Germinal center (tissue), 1 donor: Measurements from ENCODE around the gene SLC25A21.
A peak's percentile ranks its signal among the peaks of the same experiment; 100 is the strongest.
"Not testable (repeated sequence)": the region's sequence is repeated elsewhere in the genome, so short reads cannot be mapped to it uniquely, and the experiment has no call there.

ENCODE experiments used
- DNase-seq: peaks from one replicate; pipeline ENCODE4 v3.0.0; 2012; ENCODE audit warnings: mixed read lengths, low spot score

Gene SLC25A21

DNA sequence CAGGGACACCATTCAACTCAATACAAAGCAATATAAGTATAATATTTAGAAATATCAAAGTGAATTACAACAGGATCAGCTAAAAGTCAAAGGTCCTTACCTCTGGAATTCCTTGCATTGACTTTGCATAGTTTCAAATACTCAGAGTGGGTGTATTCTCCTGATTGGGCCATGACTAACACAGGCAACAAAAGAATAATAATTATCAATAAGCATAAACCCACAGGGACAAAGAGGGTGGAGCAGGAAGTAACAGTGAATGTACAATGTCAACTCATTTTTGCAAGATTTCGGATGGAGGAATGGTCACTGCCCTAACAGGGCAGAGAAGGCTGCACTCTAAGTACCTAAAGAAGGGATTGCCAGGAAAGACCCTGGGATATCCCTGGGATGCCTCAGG is 303.3 kb downstream of the SLC25A21 start:
- DNase-seq = no peak

- peak; percentile 9 for DNase-seq
Measured at GRCh38 chr14:36866867-36867266, 305.5 kb downstream of the SLC25A21 start.

- no peak for DNase-seq
Measured at GRCh38 chr14:36863271-36863670, 309.1 kb downstream of the SLC25A21 start.

GRCh38 chr14:36862237-36862636 is 310.2 kb downstream of the SLC25A21 start:
- not testable (repeated sequence) for DNase-seq

GRCh38 chr14:36860831-36861230 is 311.6 kb downstream of the SLC25A21 start:
- DNase-seq = no peak

DNA sequence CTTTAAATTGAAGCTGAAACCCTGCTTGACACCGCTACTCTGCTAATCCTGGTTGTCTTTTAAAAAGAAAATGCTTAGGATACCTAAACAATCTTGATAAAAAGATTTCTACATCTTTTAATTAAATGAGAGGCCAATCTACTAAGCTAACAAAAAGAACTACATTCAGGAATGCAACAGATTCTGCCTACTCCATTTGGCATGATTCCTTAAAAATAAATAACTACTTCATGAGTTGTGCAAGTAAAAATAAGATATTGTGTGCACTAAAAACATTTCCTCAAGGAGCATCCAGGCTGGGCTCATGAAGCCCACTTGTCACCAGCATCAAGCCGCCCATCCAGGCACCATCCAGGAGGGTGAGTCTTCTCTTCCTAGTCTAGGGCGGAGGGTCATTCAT is 313.3 kb downstream of the SLC25A21 start:
- DNase-seq = no peak

DNA sequence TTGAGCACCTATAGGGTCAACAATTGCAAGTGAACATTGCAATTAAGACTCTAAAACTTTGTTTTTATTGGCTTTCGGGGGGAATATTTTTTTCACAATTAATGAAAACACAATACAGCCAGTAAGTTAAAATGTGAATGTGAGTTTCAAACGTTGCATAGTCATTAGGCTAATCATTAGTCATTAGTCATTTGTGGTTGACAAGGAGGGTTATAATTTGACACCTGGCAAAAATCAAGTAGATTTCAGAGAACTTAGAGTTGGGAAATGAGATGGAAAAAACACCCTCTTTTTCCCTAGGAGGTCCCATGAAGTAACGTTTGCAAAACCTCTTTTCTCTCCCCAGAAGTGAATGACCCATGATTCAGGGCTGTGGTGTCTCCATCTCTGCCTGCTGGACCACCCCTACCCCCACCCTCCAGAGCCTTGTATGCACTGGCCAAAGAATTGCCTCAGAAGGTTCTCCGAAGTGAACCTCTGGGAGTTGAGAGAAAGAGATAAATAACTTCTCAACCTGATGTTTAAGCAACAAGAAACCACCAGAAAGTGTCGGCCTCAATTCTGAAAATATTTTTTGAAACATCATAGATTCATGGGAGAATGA is 314.5 kb downstream of the SLC25A21 start:
- no peak for DNase-seq

DNA sequence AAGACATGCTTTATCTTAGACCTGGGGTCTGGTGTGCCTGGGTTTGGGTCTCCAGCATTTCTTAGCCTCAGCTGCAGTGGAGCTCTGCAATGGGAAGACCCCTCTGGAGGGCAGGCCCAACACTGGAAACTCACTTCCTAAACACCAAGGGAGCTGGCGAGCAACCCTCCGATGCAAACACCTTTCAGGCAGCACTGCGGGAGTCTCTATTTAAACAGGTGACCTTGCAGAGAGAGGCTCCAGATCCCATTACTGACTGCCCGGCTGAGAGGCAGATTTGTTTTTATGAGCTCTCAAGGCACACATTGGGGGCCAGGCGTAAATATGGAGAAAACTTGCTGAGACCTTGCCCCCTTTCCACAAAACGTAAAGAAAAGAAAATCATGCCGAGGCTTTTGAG is 315.3 kb downstream of the SLC25A21 start:
- DNase-seq = no peak

GRCh38 chr14:36856095-36856878 is 316.1 kb downstream of the SLC25A21 start:
- no peak for DNase-seq

DNA sequence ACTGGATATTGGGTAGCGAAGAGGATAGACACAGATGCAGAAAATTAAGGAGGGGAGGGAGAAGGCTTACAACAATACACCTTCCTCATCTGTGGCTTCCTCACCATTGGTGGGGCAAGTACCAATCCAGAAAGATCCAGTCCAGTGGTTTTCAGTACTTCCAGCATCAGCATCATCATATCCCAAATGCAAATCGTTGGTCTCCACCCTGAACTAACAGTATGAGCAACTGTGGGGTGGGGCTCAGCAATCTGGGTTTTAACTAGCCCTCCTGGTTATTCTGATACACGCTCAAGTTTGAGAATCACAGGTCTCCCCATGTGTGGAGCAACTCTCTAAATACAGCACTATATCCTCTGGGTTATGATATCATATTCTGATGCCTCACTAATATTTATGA is 317.0 kb downstream of the SLC25A21 start:
- DNase-seq = no peak

GRCh38 chr14:36852981-36853691 is 319.3 kb downstream of the SLC25A21 start:
- no peak for DNase-seq

DNA sequence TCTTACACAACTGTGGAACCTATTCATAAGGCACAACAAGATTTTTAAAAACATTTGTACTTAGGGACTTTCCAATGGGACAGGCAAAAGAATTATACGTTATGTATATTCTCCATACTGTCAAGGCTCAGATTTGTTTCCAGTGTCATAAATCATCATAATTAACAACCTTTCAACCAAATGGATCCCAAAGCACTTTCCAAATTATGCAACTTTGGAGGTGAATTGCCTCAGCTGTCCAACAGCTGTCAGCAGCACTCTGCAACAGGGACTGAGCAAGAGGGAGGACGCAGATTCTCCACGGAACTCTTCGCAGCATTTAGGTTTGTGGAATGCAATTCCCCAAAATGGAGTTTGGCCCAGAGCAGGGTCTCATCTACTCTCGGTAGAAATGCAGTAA is 324.2 kb downstream of the SLC25A21 start:
- no peak for DNase-seq

- DNase-seq = no peak
Measured at GRCh38 chr14:36847366-36847765, 325.0 kb downstream of the SLC25A21 start.

GRCh38 chr14:36845356-36846012 is 326.9 kb downstream of the SLC25A21 start:
- DNase-seq = no peak

DNA sequence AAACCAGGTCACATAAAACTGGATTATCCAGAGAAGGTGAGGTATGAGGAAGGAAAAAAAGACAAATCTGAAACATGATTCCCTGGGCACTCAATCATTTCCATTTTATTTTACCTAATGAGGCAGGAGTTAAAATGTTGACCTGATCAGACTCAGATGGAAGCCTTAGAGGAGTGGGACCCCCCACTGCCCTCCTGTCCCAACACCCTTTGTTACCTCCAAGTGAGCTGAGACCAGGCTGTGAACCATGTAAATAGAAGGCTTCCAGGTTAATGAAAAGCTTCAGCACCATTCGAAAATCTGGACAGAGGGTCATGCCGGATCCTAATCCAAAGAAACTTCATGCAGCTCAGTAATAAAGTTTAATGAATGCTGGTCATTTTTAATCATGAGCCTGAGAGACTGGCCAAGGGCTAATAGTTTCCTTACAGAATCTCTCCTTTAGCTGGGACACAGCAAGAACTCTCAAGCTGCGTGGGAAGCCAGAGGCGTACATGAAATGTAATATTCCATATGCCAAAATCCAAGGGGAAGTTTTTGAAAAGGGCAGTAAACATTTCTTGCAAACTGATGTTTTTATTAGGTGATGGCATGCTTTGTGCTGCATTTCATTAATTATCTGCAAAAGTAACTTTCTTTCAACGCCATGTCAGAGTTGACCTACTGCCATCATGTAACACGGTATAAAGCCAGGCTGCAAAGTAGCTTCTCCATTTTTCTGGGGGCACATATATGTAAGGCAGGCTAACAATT is 327.8 kb downstream of the SLC25A21 start:
- no peak for DNase-seq

DNA sequence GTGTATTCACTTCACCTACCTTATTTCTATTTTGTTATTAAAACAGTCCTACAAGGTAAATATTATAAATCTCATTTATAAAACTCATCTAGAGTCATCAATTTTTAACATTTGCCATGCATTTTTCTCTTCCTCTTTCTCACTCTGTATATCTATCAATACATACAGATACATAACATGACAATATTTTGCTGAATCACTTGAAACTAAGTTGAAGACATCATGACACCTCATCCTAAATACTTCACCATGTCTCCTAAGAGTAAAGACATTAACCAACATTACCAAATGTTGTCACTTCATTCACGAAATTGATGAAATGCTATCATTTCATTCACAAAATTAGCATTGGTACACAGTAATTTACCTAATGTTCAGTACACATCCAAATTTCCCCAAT is 329.0 kb downstream of the SLC25A21 start:
- no peak for DNase-seq

DNA sequence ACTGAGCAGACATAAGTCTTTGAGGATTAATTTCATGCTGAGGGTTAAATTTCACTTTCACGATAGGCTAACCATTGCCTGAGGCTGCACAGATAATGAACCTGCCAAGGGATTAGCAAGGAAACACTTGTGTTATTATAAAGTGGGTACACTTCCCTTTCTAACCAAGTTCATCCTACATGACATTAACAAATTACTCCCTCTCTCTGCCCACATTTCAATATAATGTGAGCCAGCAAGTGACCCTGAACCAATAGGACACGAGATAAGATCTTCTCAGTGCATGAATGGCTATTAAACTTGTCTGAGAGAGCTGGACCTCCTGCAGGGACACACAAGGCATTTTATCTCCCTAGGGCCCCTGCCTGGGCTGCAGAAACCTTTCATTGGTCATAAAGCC is 337.3 kb downstream of the SLC25A21 start:
- DNase-seq = no peak

- DNase-seq = no peak
Measured at GRCh38 chr14:36834293-36834692, 338.1 kb downstream of the SLC25A21 start.

DNA sequence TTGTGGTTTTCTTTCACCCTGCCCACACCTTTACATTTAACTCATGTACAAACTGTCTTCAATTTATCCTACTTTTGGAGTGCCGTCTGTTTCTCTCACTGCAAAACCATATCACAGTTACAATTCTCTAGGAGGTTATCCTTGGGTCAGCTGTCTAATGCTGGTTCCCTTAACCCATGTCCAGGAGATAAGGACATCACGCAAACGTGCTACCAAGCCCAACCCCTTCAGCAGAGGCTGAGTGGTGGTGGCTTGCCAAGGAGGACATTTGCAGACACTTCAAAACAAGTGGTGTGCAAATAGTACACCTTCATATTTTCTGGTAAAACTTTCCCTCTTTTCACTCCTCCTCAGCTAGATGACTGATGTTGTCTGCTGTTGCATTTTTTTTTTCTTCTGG is 342.9 kb downstream of the SLC25A21 start:
- no peak for DNase-seq

GRCh38 chr14:36827861-36828260 is 344.5 kb downstream of the SLC25A21 start:
- DNase-seq = no peak

- no peak for DNase-seq
Measured at GRCh38 chr14:36826614-36827013, 345.8 kb downstream of the SLC25A21 start.

DNA sequence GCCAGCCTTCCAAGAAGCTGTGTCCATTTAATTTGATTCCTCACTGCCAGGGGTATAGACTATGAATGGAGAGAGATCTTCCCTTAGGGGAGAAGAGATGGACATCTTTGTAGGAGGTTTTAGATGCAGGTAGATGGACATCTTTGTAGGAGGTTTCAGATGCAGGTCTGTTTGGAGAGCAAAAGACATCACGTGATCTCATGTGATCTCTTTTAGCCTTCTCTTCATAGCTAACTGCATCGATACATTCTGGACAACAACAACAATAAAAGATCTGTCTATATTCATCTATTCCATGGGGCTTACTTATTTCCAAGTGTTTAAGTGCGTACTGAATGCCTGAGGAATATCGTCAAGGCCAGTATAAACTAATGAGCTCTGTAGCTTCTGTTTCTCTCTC is 347.6 kb downstream of the SLC25A21 start:
- no peak for DNase-seq
